WTC11 (cell line): ENCODE results near the gene ZNF350. TPM values are rescaled to one million over a fixed set of nuclear protein-coding genes. Genes with fewer than 3 reads are reported as not detected.
"Not testable (repeated sequence)": the region's sequence is repeated elsewhere in the genome, so short reads cannot be mapped to it uniquely, and the experiment has no call there.

Source experiments
- ATAC-seq: fragments of 200-7000 bp; cut with Tn5 transposase; 2 replicates; pipeline ENCODE4 v1.10.0; 2021; ENCODE audit warnings: mild to moderate bottlenecking, moderate library complexity
- CTCF ChIA-PET: fragments of 300-600 bp; sonication (Branson Sonifier 250); formaldehyde crosslinking; loops from one replicate; lab custom pipeline; 2021; ENCODE audit warnings: antibody characterized with exemption; lab: Charles Lee
- POLR2A ChIA-PET: fragments of 350-600 bp; sonication (Branson Sonifier 250); formaldehyde crosslinking; loops from one replicate; lab custom pipeline; 2021; ENCODE audit warnings: antibody characterized with exemption; lab: Charles Lee
- DNase-seq: peaks from one replicate; pipeline ENCODE4 v3.0.0; 2021; ENCODE audit warnings: low spot score
- H3K27ac Mint-ChIP-seq: 2 replicates; pipeline ENCODE4 v1.8.0; 2021; ENCODE audit warnings: mixed read lengths
- H3K27me3 Mint-ChIP-seq: 2 replicates; pipeline ENCODE4 v1.8.0; 2021; ENCODE audit warnings: low read depth, mild to moderate bottlenecking, moderate library complexity, mixed read lengths
- H3K36me3 Mint-ChIP-seq: 2 replicates; pipeline ENCODE4 v1.8.0; 2021; ENCODE audit warnings: mixed read lengths
- H3K4me1 Mint-ChIP-seq: 2 replicates; pipeline ENCODE4 v1.8.0; 2022; ENCODE audit warnings: mixed read lengths
- H3K4me3 Mint-ChIP-seq: 2 replicates; pipeline ENCODE4 v1.8.0; 2021; ENCODE audit warnings: mild to moderate bottlenecking, moderate library complexity, mixed read lengths
- H3K9me3 Mint-ChIP-seq: 2 replicates; pipeline ENCODE4 v1.8.0; 2021; ENCODE audit warnings: mixed read lengths
- ATF3 ChIP-seq: sonication (generic); formaldehyde crosslinking; conservative IDR thresholded peaks from 2 replicates; pipeline ENCODE4 v1.8.1; 2022; ENCODE audit warnings: mild to moderate bottlenecking, missing genetic modification reagents
- CTCF ChIP-seq: fragments of 200-600 bp; IDR thresholded peaks from 2 replicates; pipeline ENCODE4 v1.8.0; 2022; ENCODE audit warnings: antibody characterized with exemption
- E2F5 ChIP-seq: sonication (generic); formaldehyde crosslinking; IDR thresholded peaks from 2 replicates; pipeline ENCODE4 v1.8.1; 2022; ENCODE audit warnings: mild to moderate bottlenecking, moderate library complexity, missing genetic modification reagents
- ESRRA ChIP-seq: sonication (generic); formaldehyde crosslinking; IDR thresholded peaks from 2 replicates; pipeline ENCODE4 v1.8.1; 2022; ENCODE audit warnings: mild to moderate bottlenecking, missing genetic modification reagents, borderline replicate concordance
- ETV6 ChIP-seq: sonication (generic); formaldehyde crosslinking; IDR thresholded peaks from 2 replicates; pipeline ENCODE4 v1.8.1; 2022; ENCODE audit warnings: mild to moderate bottlenecking, missing genetic modification reagents
- FOXK1 ChIP-seq: sonication (generic); formaldehyde crosslinking; IDR thresholded peaks from 2 replicates; pipeline ENCODE4 v1.8.0; 2022; ENCODE audit warnings: mild to moderate bottlenecking, moderate library complexity, missing genetic modification reagents
- GABPB1 ChIP-seq: sonication (generic); formaldehyde crosslinking; IDR thresholded peaks from 2 replicates; pipeline ENCODE4 v1.8.1; 2023; ENCODE audit warnings: mild to moderate bottlenecking, missing genetic modification reagents
- IRF1 ChIP-seq: sonication (generic); formaldehyde crosslinking; IDR thresholded peaks from 2 replicates; pipeline ENCODE4 v1.8.0; 2023; ENCODE audit warnings: missing genetic modification reagents
- NR1H2 ChIP-seq: sonication (generic); formaldehyde crosslinking; IDR thresholded peaks from 2 replicates; pipeline ENCODE4 v1.9.0; 2021; ENCODE audit warnings: mild to moderate bottlenecking, moderate library complexity, missing genetic modification reagents
- SMAD3 ChIP-seq: sonication (generic); formaldehyde crosslinking; IDR thresholded peaks from 2 replicates; pipeline ENCODE4 v1.8.0; 2022; ENCODE audit warnings: missing genetic modification reagents, mild to moderate bottlenecking, borderline replicate concordance
- TEAD4 ChIP-seq: sonication (generic); formaldehyde crosslinking; IDR thresholded peaks from 2 replicates; pipeline ENCODE4 v1.8.0; 2022; ENCODE audit warnings: mild to moderate bottlenecking, missing genetic modification reagents
- ZNF232 ChIP-seq: sonication (generic); formaldehyde crosslinking; IDR thresholded peaks from 2 replicates; pipeline ENCODE4 v1.8.0; 2022; ENCODE audit warnings: mild to moderate bottlenecking, missing genetic modification reagents
- ZNF396 ChIP-seq: fragments of 250-450 bp; sonication (Bioruptor Pico); IDR thresholded peaks from 2 replicates; pipeline ENCODE4 v1.8.0; 2021; ENCODE audit warnings: mild to moderate bottlenecking, moderate library complexity, borderline replicate concordance
- total RNA-seq: library from RNA; stranded (reverse); gene quantifications from 3 replicates; pipeline ENCODE4 v1.2.3, GENCODE V29; 2021
- TF ChIP-seq, protein P1 (sequence below): sonication (generic); formaldehyde crosslinking; IDR thresholded peaks from 2 replicates; pipeline ENCODE4 v1.8.0; 2023; ENCODE audit warnings: mild to moderate bottlenecking, missing genetic modification reagents
- TF ChIP-seq, protein P2 (sequence below): sonication (generic); formaldehyde crosslinking; IDR thresholded peaks from 2 replicates; pipeline ENCODE4 v1.8.0; 2022; ENCODE audit warnings: mild to moderate bottlenecking, missing genetic modification reagents

ZNF350 gene
- total RNA-seq, 1 experiment from 2014 or later, result 8.1 TPM

GRCh38 chr19:51994048-51994644 is 7.5 kb upstream of the ZNF350 start:
- peaks cover 6% of the 10 kb centered on the region; the same call in 1 of the 2 replicates for H3K27me3 Mint-ChIP-seq
- peaks cover 84% of the 10 kb centered on the region for H3K36me3 Mint-ChIP-seq
- DNase-seq (no peak), ATAC-seq (no peak)
- no peak overlapping the region for H3K27ac Mint-ChIP-seq
- no peak overlapping the region for H3K4me3 Mint-ChIP-seq
- CTCF ChIA-PET, result no interaction called here
- POLR2A ChIA-PET, result no interaction called here
- no peak for TF ChIP-seq GABPB1
- peaks cover 78% of the 10 kb centered on the region for H3K9me3 Mint-ChIP-seq
- no peaks in the 10 kb centered on the region for H3K4me1 Mint-ChIP-seq

GRCh38 chr19:51993422-51993821 is 6.8 kb upstream of the ZNF350 start:
- Mint-ChIP-seq H3K27ac (no peak overlapping the region), H3K27me3 (peaks cover 6% of the 10 kb centered on the region; the same call in 1 of the 2 replicates), H3K36me3 (peaks cover 77% of the 10 kb centered on the region), H3K4me3 (no peak overlapping the region), H3K9me3 (peaks cover 81% of the 10 kb centered on the region), H3K4me1 (no peaks in the 10 kb centered on the region)
- CTCF ChIA-PET, result no interaction called here
- POLR2A ChIA-PET, result no interaction called here
- no peak for ATAC-seq
- DNase-seq, result no peak
- TF ChIP-seq ZNF396 (no peak), ATF3 (no peak), ZNF232 (CRISPR knock-in tag) (no peak), SMAD3 (CRISPR knock-in tag) (no peak), ESRRA (CRISPR knock-in tag) (no peak)
- TF ChIP-seq, protein P1, sequence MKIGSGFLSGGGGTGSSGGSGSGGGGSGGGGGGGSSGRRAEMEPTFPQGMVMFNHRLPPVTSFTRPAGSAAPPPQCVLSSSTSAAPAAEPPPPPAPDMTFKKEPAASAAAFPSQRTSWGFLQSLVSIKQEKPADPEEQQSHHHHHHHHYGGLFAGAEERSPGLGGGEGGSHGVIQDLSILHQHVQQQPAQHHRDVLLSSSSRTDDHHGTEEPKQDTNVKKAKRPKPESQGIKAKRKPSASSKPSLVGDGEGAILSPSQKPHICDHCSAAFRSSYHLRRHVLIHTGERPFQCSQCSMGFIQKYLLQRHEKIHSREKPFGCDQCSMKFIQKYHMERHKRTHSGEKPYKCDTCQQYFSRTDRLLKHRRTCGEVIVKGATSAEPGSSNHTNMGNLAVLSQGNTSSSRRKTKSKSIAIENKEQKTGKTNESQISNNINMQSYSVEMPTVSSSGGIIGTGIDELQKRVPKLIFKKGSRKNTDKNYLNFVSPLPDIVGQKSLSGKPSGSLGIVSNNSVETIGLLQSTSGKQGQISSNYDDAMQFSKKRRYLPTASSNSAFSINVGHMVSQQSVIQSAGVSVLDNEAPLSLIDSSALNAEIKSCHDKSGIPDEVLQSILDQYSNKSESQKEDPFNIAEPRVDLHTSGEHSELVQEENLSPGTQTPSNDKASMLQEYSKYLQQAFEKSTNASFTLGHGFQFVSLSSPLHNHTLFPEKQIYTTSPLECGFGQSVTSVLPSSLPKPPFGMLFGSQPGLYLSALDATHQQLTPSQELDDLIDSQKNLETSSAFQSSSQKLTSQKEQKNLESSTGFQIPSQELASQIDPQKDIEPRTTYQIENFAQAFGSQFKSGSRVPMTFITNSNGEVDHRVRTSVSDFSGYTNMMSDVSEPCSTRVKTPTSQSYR (CRISPR knock-in tag), result no peak

- peaks cover 40% of the 10 kb centered on the region for H3K36me3 Mint-ChIP-seq
Measured at GRCh38 chr19:51983361-51983760, 3.3 kb downstream of the ZNF350 start.

GRCh38 chr19:51980926-51981325 is 5.7 kb downstream of the ZNF350 start:
- POLR2A ChIA-PET, H3K27me3 Mint-ChIP-seq, ATAC-seq, CTCF ChIA-PET, H3K27ac Mint-ChIP-seq, H3K4me3 Mint-ChIP-seq, DNase-seq: not testable (repeated sequence)
- Mint-ChIP-seq H3K4me1 (peaks cover 20% of the 10 kb centered on the region), H3K36me3 (peaks cover 42% of the 10 kb centered on the region), H3K9me3 (peaks cover 39% of the 10 kb centered on the region)

More at GRCh38 chr19:51983361-51983760, 3.3 kb downstream of the ZNF350 start:
- ATAC-seq, result no peak
- Mint-ChIP-seq H3K27me3 (no peaks in the 10 kb centered on the region; the same call in 1 of the 2 replicates), H3K4me3 (no peak overlapping the region), H3K9me3 (peaks cover 38% of the 10 kb centered on the region), H3K27ac (no peak overlapping the region), H3K4me1 (peaks cover 10% of the 10 kb centered on the region)
- ChIA-PET CTCF (no interaction called here), POLR2A (no interaction called here)
- no peak for DNase-seq
- TF ChIP-seq IRF1 (CRISPR knock-in tag) (no peak), ETV6 (no peak), TEAD4 (CRISPR knock-in tag) (no peak)

DNA sequence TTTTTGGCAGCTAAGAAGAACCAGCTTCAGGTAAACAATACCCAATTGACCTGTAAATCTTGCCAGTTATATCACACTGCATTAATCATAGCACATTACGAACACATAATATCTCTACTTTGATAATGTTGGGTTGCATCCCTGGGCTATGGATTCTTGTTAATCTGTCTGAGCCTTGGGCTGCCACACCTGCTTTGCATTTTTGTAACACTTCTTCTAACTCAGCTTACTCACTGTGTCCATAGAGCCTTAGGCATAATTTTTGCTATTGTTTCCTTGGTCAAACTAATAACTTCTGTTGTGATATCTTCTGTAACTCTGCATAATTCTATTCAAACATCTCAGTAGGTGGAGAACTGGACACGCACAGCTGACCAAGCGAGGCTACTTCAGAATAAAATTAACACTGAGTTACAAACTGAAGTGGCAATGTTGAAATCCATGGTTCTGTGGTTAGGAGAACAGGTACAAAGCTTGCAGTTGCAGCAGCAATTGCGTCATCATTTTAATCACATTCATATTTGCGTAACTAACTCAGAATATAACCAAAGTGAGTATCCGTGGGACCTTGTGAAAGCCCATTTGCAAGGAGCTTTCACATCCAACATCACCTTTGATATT is 6.4 kb downstream of the ZNF350 start:
- Mint-ChIP-seq H3K9me3 (peaks cover 39% of the 10 kb centered on the region), H3K4me1 (peaks cover 17% of the 10 kb centered on the region), H3K27me3 (no peaks in the 10 kb centered on the region), H3K36me3 (peaks cover 42% of the 10 kb centered on the region), H3K4me3 (no peak overlapping the region), H3K27ac (no peak overlapping the region)
- POLR2A ChIA-PET, result no interaction called here
- CTCF ChIA-PET, result no interaction called here
- DNase-seq (no peak), ATAC-seq (no peak)
- no peak for TF ChIP-seq NR1H2 (CRISPR knock-in tag)
- TF ChIP-seq, protein P2, sequence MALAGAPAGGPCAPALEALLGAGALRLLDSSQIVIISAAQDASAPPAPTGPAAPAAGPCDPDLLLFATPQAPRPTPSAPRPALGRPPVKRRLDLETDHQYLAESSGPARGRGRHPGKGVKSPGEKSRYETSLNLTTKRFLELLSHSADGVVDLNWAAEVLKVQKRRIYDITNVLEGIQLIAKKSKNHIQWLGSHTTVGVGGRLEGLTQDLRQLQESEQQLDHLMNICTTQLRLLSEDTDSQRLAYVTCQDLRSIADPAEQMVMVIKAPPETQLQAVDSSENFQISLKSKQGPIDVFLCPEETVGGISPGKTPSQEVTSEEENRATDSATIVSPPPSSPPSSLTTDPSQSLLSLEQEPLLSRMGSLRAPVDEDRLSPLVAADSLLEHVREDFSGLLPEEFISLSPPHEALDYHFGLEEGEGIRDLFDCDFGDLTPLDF, result no peak
- no peak for TF ChIP-seq FOXK1 (CRISPR knock-in tag)
- no peak for TF ChIP-seq TEAD4 (CRISPR knock-in tag)
- TF ChIP-seq CTCF, result no peak
- TF ChIP-seq E2F5 (CRISPR knock-in tag), result no peak
